Progenitor cell of endocrine pancreas (in vitro differentiated cells): Measurements from ENCODE around the gene EXD2. TPM values are rescaled to one million over a fixed set of nuclear protein-coding genes. Genes with fewer than 3 reads are reported as not detected.

ENCODE experiments used
- DNase-seq: peaks from one replicate; pipeline ENCODE4 v3.0.0; 2021; ENCODE audit warnings: low spot score; ENCODE audit not compliant: unreplicated experiment
- H3K27ac Mint-ChIP-seq: 2 replicates; pipeline ENCODE4 v1.8.0; 2021; ENCODE audit warnings: mild to moderate bottlenecking, moderate library complexity, mixed read lengths
- H3K27me3 Mint-ChIP-seq: 2 replicates; pipeline ENCODE4 v1.8.0; 2021; ENCODE audit warnings: mixed read lengths
- H3K36me3 Mint-ChIP-seq: 2 replicates; pipeline ENCODE4 v1.8.0; 2022; ENCODE audit warnings: mixed read lengths; ENCODE audit not compliant: insufficient read depth
- H3K4me1 Mint-ChIP-seq: 2 replicates; pipeline ENCODE4 v1.8.0; 2021; ENCODE audit warnings: low read depth, mixed read lengths
- H3K4me3 Mint-ChIP-seq: 2 replicates; pipeline ENCODE4 v1.8.0; 2021; ENCODE audit warnings: low read depth, mild to moderate bottlenecking, moderate library complexity, mixed read lengths
- H3K9me3 Mint-ChIP-seq: 2 replicates; pipeline ENCODE4 v1.8.0; 2021; ENCODE audit warnings: low read depth, mixed read lengths
- CTCF ChIP-seq: fragments of 200-600 bp; sonication (generic); IDR thresholded peaks from one replicate; pipeline ENCODE4 v1.5.0; 2021; ENCODE audit warnings: antibody characterized with exemption, mild to moderate bottlenecking; ENCODE audit not compliant: unreplicated experiment
- total RNA-seq: library from RNA; stranded (reverse); gene quantifications from 2 replicates; pipeline ENCODE4 v1.2.1, GENCODE V29; 2021

Gene EXD2
- total RNA-seq, 1 donor from 2014 or later = 44.2 TPM

- DNase-seq = no peak
- H3K4me3 Mint-ChIP-seq = no peak overlapping the region
- H3K4me1 Mint-ChIP-seq = no peaks in the 10 kb centered on the region
- H3K27ac Mint-ChIP-seq = no peak overlapping the region
- H3K9me3 Mint-ChIP-seq = no peaks in the 10 kb centered on the region
- H3K27me3 Mint-ChIP-seq = no peaks in the 10 kb centered on the region
- H3K36me3 Mint-ChIP-seq = peaks cover 21% of the 10 kb centered on the region
- TF ChIP-seq CTCF = no peak
Observed at GRCh38 chr14:69234106-69234505, 42.8 kb downstream of the EXD2 start.

- DNase-seq = no peak
- Mint-ChIP-seq H3K4me1 (no peaks in the 10 kb centered on the region), H3K9me3 (no peaks in the 10 kb centered on the region), H3K27ac (no peak overlapping the region), H3K27me3 (no peaks in the 10 kb centered on the region), H3K36me3 (peaks cover 15% of the 10 kb centered on the region), H3K4me3 (no peak overlapping the region)
- no peak for TF ChIP-seq CTCF
Observed at GRCh38 chr14:69235708-69236107, 44.4 kb downstream of the EXD2 start.

DNA sequence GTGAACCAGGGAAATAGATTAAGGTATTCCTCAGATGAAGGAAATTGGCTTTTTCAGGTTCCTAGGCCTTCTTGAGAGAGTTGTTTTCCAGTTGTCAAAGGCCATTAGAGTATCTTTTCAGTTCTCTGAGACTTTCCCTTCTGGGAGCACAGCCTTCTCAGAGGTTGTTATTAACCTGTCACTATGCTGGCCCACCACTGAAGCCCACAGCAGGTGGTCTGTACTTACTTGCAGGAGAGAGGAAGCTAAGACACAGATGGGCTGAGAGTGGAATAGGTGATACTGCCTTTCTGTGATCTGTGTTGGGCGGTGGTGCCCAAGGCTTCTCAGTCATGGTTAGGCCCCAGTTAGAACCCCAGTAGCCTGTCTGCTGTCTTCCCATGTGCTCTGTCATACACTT is 45.8 kb downstream of the EXD2 start:
- DNase-seq = no peak
- TF ChIP-seq CTCF = no peak
- H3K36me3 Mint-ChIP-seq = peaks cover 20% of the 10 kb centered on the region

GRCh38 chr14:69237584-69237983 is 46.3 kb downstream of the EXD2 start:
- DNase-seq = no peak
- Mint-ChIP-seq H3K27ac (no peak overlapping the region), H3K4me1 (no peaks in the 10 kb centered on the region), H3K27me3 (no peaks in the 10 kb centered on the region), H3K36me3 (peaks cover 19% of the 10 kb centered on the region), H3K9me3 (no peaks in the 10 kb centered on the region), H3K4me3 (no peak overlapping the region)
- no peak for TF ChIP-seq CTCF

More for the DNA sequence above, 45.8 kb downstream of the EXD2 start:
- no peak overlapping the region for H3K27ac Mint-ChIP-seq
- no peaks in the 10 kb centered on the region for H3K9me3 Mint-ChIP-seq
- H3K4me1 Mint-ChIP-seq = no peaks in the 10 kb centered on the region
- no peak overlapping the region for H3K4me3 Mint-ChIP-seq
- H3K27me3 Mint-ChIP-seq = no peaks in the 10 kb centered on the region

DNA sequence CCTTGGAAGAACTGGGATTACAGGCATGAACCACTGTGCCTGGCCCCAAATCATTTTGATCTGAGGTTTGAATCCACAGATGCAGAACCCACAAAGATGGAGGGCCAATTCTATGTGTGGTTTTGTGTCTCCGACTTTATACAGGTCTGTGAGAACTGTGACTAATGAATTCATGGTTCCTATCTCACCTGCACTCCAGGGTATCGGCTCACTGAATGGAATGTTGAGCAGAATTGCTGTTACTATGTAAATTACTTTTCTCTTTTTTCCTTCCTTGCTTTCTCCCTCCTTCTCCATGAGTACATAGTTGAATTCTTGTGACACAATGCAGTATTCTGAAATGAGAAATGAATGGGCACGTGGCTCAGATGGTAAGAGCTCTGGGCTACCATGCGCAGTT is 47.6 kb downstream of the EXD2 start:
- no peak for TF ChIP-seq CTCF
- Mint-ChIP-seq H3K27me3 (no peaks in the 10 kb centered on the region), H3K36me3 (peaks cover 17% of the 10 kb centered on the region), H3K27ac (no peak overlapping the region), H3K9me3 (no peaks in the 10 kb centered on the region), H3K4me1 (no peaks in the 10 kb centered on the region), H3K4me3 (no peak overlapping the region)
- DNase-seq = no peak
